HCT116 (cell line): ENCODE results near the gene CLN5. TPM values are rescaled to one million over a fixed set of nuclear protein-coding genes. Genes with fewer than 3 reads are reported as not detected.
A peak's percentile ranks its signal among the peaks of the same experiment; 100 is the strongest.

Source experiments
- ATAC-seq: fragments of 200-7000 bp; cut with Tn5 transposase; 2 replicates; pipeline ENCODE4 v1.9.1; 2020; ENCODE audit warnings: mild to moderate bottlenecking, moderate library complexity
- Bru-seq: library from RNA; stranded (reverse); fragments of 400-500 nt; gene quantifications from one replicate; lab custom pipeline; 2021; lab: Mats Ljungman, UMichigan
- BruChase-seq, 2 experiments: library from RNA; stranded (reverse); fragments of 400-500 nt; gene quantifications; one replicate each; lab custom pipeline; 2021; lab: Mats Ljungman, UMichigan
- BruUV-seq: library from RNA; stranded (reverse); fragments of 400-500 nt; replicated peaks from 2 replicates; lab custom pipeline; 2021; lab: Mats Ljungman, UMichigan
- CTCF ChIA-PET: fragments of 300-600 bp; sonication (Branson Sonifier 250); formaldehyde crosslinking; loops from one replicate; lab custom pipeline; 2021; ENCODE audit warnings: antibody characterized with exemption; lab: Charles Lee
- POLR2A ChIA-PET: fragments of 300-600, 350-600 bp; sonication (Branson Sonifier 250); formaldehyde crosslinking; loops from one replicate; lab custom pipeline; 2021; ENCODE audit warnings: antibody characterized with exemption; lab: Charles Lee
- RAD21 ChIA-PET, 2 experiments: fragments of 300-600 bp; sonication (Branson Sonifier 250); formaldehyde crosslinking; loops; one replicate each; lab custom pipeline; 2023; ENCODE audit warnings: low total read pairs in 2 of 2; ENCODE audit not compliant: uncharacterized antibody in 2 of 2, unreplicated experiment in 2 of 2, low non-redundant PET in 1 of 2; lab: Charles Lee
- DNase-seq: peaks from one replicate; pipeline ENCODE4 v3.0.0-alpha.2; 2010; ENCODE audit warnings: low read depth, low spot score
- H2AFZ ChIP-seq: fragments of 200-600 bp; shearing (Covaris generic), sonication (generic); 2 replicates; pipeline ENCODE4 v1.6.1; 2017; ENCODE audit warnings: low read depth, mixed run types, mixed read lengths, antibody characterized with exemption, low read length; ENCODE audit not compliant: poor library complexity, severe bottlenecking
- H3K27ac ChIP-seq: 2 replicates; pipeline ENCODE4 v1.5.1; 2012; ENCODE audit warnings: low read depth, low read length
- H3K27me3 ChIP-seq: fragments of 200-600 bp; sonication (generic); 2 replicates; pipeline ENCODE4 v1.6.1; 2016; ENCODE audit warnings: mixed run types, low read length, mixed read lengths; ENCODE audit not compliant: insufficient read depth
- H3K36me3 ChIP-seq, 2 experiments: fragments of 200-500 bp in 1 of 2; fragments of 200-600 bp in 1 of 2; sonication (Bioruptor generic) in 1 of 2; sonication (generic) in 1 of 2; 2 replicates each; pipeline versions ENCODE4 v1.5.1 to v1.6.1; 2014 to 2016; ENCODE audit warnings: low read length in 2 of 2, inconsistent platforms in 1 of 2, mixed read lengths in 1 of 2, mixed run types in 1 of 2; ENCODE audit not compliant: insufficient read depth in 2 of 2, control insufficient read depth in 1 of 2
- H3K4me1 ChIP-seq, 2 experiments: fragments of 200-600 bp in 1 of 2; sonication (generic) in 1 of 2; 2 replicates each; pipeline versions ENCODE4 v1.5.1 to v1.6.1; 2012 to 2017; ENCODE audit warnings: low read length in 2 of 2, inconsistent platforms in 1 of 2, mild to moderate bottlenecking in 1 of 2, mixed read lengths in 1 of 2, mixed run types in 1 of 2, moderate library complexity in 1 of 2; ENCODE audit not compliant: insufficient read depth in 2 of 2, control insufficient read depth in 1 of 2
- H3K4me2 ChIP-seq: fragments of 200-600 bp; sonication (generic); 2 replicates; pipeline ENCODE4 v1.6.1; 2017; ENCODE audit warnings: mixed run types, low read length, mixed read lengths
- H3K4me3 ChIP-seq, 2 experiments: fragments of 200-600 bp in 1 of 2; sonication (generic) in 1 of 2; replicated peaks in 1 of 2; 2 replicates each; pipeline ENCODE4 v1.5.1; 2011 to 2016; ENCODE audit warnings: low read length in 2 of 2, control low read depth in 1 of 2, low read depth in 1 of 2, mild to moderate bottlenecking in 1 of 2, mixed read lengths in 1 of 2, mixed run types in 1 of 2
- H3K79me2 ChIP-seq: fragments of 200-600 bp; sonication (generic); 2 replicates; pipeline ENCODE4 v1.6.1; 2017; ENCODE audit warnings: mild to moderate bottlenecking, mixed run types, low read length, moderate library complexity, mixed read lengths; ENCODE audit not compliant: insufficient read depth
- H3K9ac ChIP-seq: fragments of 200-600 bp; sonication (generic); 2 replicates; pipeline ENCODE4 v1.6.1; 2016; ENCODE audit warnings: low read length, mixed read lengths
- H3K9me2 ChIP-seq: fragments of 200-600 bp; sonication (generic), shearing (Covaris generic); 2 replicates; pipeline ENCODE4 v1.6.1; 2017; ENCODE audit warnings: mixed run types, mild to moderate bottlenecking, moderate library complexity; ENCODE audit not compliant: insufficient read depth
- H3K9me3 ChIP-seq, 2 experiments: fragments of 200-500 bp in 1 of 2; fragments of 200-600 bp in 1 of 2; sonication (Bioruptor generic) in 1 of 2; sonication (generic) in 1 of 2; 2 replicates each; pipeline ENCODE4 v1.6.1; 2014 to 2017; ENCODE audit warnings: low read length in 2 of 2, mixed read lengths in 2 of 2, inconsistent platforms in 1 of 2, low read depth in 1 of 2, mild to moderate bottlenecking in 1 of 2, mixed run types in 1 of 2, moderate library complexity in 1 of 2; ENCODE audit not compliant: control insufficient read depth in 1 of 2, insufficient read depth in 1 of 2
- H4K20me1 ChIP-seq: fragments of 200-600 bp; sonication (generic), shearing (Covaris generic); 2 replicates; pipeline ENCODE4 v1.6.1; 2017; ENCODE audit warnings: mixed run types, mild to moderate bottlenecking, moderate library complexity; ENCODE audit not compliant: insufficient read depth
- CBX3 ChIP-seq: IDR thresholded peaks from 2 replicates; pipeline ENCODE4 v1.6.1; 2012; ENCODE audit warnings: low read depth
- CEBPB ChIP-seq: IDR thresholded peaks from 2 replicates; pipeline ENCODE4 v1.6.1; 2012; ENCODE audit warnings: low read depth
- EGR1 ChIP-seq: IDR thresholded peaks from 2 replicates; pipeline ENCODE4 v1.6.1; 2012; ENCODE audit warnings: low read depth
- ELF1 ChIP-seq: IDR thresholded peaks from 2 replicates; pipeline ENCODE4 v1.6.1; 2012; ENCODE audit warnings: low read depth, borderline replicate concordance
- EZH2phosphoT487 ChIP-seq: fragments of 200-600 bp; IDR thresholded peaks from 2 replicates; pipeline ENCODE4 v1.6.1; 2018; ENCODE audit warnings: antibody characterized with exemption, borderline replicate concordance
- FOSL1 ChIP-seq: IDR thresholded peaks from 2 replicates; pipeline ENCODE4 v1.6.1; 2012; ENCODE audit warnings: low read depth
- POLR2A ChIP-seq: IDR thresholded peaks from 2 replicates; pipeline ENCODE4 v1.7.0; 2011; ENCODE audit warnings: borderline replicate concordance; ENCODE audit not compliant: insufficient read depth, insufficient read length; ENCODE audit errors: extremely low read depth
- POLR2AphosphoS5 ChIP-seq: IDR thresholded peaks from 2 replicates; pipeline ENCODE4 v1.6.1; 2011; ENCODE audit warnings: mild to moderate bottlenecking, low read depth, low read length, moderate library complexity
- SP1 ChIP-seq: IDR thresholded peaks from 2 replicates; pipeline ENCODE4 v1.6.1; 2012; ENCODE audit warnings: low read depth
- SRF ChIP-seq: IDR thresholded peaks from 2 replicates; pipeline ENCODE4 v1.6.1; 2012; ENCODE audit warnings: low read depth
- ZBTB33 ChIP-seq: IDR thresholded peaks from 2 replicates; pipeline ENCODE4 v1.6.1; 2011; ENCODE audit warnings: mild to moderate bottlenecking, low read length, moderate library complexity; ENCODE audit not compliant: insufficient replicate concordance; ENCODE audit errors: extremely low read depth
- ZNF274 ChIP-seq: fragments of 200-500 bp; sonication (Bioruptor generic); IDR thresholded peaks from 2 replicates; pipeline ENCODE4 v1.6.1; 2014; ENCODE audit warnings: mild to moderate bottlenecking, low read depth, low read length, inconsistent platforms
- intact Hi-C: fragments of 100-400 bp; cut with micrococcal nuclease; formaldehyde crosslinking; loops from 2 replicates; pipeline ENCODE4 v1.10.0; 2022
- long read RNA-seq: library from polyadenylated mRNA; unstranded; transcript quantifications from one replicate; pipeline ENCODE4 v2.0.0, GENCODE V29; 2021; ENCODE audit not compliant: unreplicated experiment
- polyA plus RNA-seq: library from polyadenylated mRNA; unstranded; fragments of >200 nt; gene quantifications from 2 replicates; pipeline ENCODE4 v1.2.1, GENCODE V29; 2012; ENCODE audit warnings: missing spikeins
- total RNA-seq: library from RNA; stranded (reverse); gene quantifications from one replicate; pipeline ENCODE4 v1.2.1, GENCODE V29; 2021; ENCODE audit not compliant: unreplicated experiment
- TF ChIP-seq, protein P1 (sequence below): IDR thresholded peaks from 2 replicates; pipeline ENCODE4 v1.6.1; 2012
- TF ChIP-seq, protein P2 (sequence below): IDR thresholded peaks from 2 replicates; pipeline ENCODE4 v1.6.1; 2012
- TF ChIP-seq, protein P3 (sequence below): IDR thresholded peaks from 2 replicates; pipeline ENCODE4 v1.6.1; 2012; ENCODE audit warnings: low read depth
- TF ChIP-seq, protein P4 (sequence below), 3 experiments: fragments of 200-600 bp in 1 of 3; sonication (generic) in 1 of 3; IDR thresholded peaks in 2 of 3; conservative IDR thresholded peaks in 1 of 3; 2 replicates each; pipeline ENCODE4 v1.5.1; 2012 to 2017; ENCODE audit warnings: low read depth in 2 of 3, low read length in 2 of 3, antibody characterized with exemption in 1 of 3, borderline replicate concordance in 1 of 3, control low read depth in 1 of 3, mild to moderate bottlenecking in 1 of 3, mixed read lengths in 1 of 3, mixed run types in 1 of 3, moderate library complexity in 1 of 3; ENCODE audit not compliant: insufficient read depth in 1 of 3

The CLN5 gene
- total RNA-seq, result 21.4 TPM
- polyA plus RNA-seq, result 7.6 and 10.5 TPM in 2 replicates
- percentile 75 among the genes with signal in this experiment for Bru-seq, nascent RNA
- percentile 83 among the genes with signal in this experiment for BruChase-seq, experiment 1, labeled RNA remaining after a 6-hour chase
- BruChase-seq, experiment 2, labeled RNA remaining after a 2-hour chase, result percentile 76 among the genes with signal in this experiment
- long read RNA-seq, full-length matches to known transcripts, result 45 of 45 reads
- long read RNA-seq, partial matches to known transcripts, result 0 of 45 reads
- long read RNA-seq, other reads (novel, unspliced or antisense), result 0 of 45 reads

DNA sequence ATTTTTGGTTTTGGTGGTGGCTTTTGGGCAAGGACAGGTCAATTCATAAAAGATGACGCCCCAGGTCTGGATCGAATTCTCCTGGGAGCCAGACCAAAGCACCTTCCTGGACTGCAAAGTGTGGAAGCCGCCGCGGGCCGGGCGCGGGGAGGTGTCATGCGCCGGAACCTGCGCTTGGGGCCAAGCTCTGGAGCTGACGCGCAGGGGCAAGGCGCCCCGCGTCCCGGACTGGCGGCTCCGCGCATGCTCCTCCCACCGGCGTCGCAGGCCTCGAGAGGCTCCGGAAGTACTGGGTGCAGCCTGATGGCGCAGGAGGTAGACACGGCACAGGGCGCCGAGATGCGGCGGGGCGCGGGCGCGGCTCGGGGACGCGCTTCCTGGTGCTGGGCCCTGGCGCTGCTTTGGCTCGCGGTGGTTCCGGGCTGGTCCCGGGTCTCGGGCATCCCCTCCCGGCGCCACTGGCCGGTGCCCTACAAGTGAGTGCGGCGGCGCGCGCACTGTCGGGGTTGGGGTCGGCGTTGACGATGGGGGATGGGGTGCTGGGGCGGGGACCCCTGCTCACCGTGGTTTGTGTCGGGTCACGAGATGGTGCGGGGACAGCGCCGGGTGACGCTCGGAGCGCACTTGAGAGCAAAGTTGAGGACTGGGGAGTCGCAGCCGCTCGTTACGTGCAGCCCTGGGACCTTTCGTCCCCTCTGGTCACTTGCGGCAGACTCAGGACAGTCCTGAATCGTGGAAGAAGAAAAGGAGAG lies at the start of gene CLN5:
TSS of gene CLN5 (plus strand) at position 286 of the 752 bp plus-strand sequence. CDS start at position 304, 18 bp downstream.
- ATAC-seq, result peak; percentile 99
- POLR2A ChIA-PET, result no interaction called here
- no peaks in the 10 kb centered on the region for H4K20me1 ChIP-seq
- peak within 1 kb of the TSS; percentile 89 to 95 for H3K4me3 ChIP-seq
- intact Hi-C loops, result no loop called here
- H3K4me2 ChIP-seq, result peak within 1 kb of the TSS; percentile 96
- peak within 1 kb of the TSS; percentile 63 for H2AFZ ChIP-seq
- no peaks in the 10 kb centered on the region for H3K9me3 ChIP-seq
- H3K9me2 ChIP-seq, result no peaks in the 10 kb centered on the region
- peaks cover 2 to 6% of the 10 kb centered on the region in 2 experiments; a peak in 2 of 4 replicates for H3K36me3 ChIP-seq
- peaks cover 19% of the 10 kb centered on the region for H3K79me2 ChIP-seq
- CTCF ChIA-PET, result interaction anchor here (2.4 kb wide), 1 partner anchor 11 kb away, joined by 12 read pairs; no protein-coding TSS in a partner anchor
- DNase-seq, result peak; percentile 77
- H3K9ac ChIP-seq, result peak within 1 kb of the TSS; percentile 93
- no peaks in the 10 kb centered on the region for H3K27me3 ChIP-seq
- BruUV-seq, result no TSS peak
- H3K27ac ChIP-seq, result peak within 1 kb of the TSS; percentile 54
- peaks cover 9 to 20% of the 10 kb centered on the region in 2 experiments; a peak in 3 of 4 replicates for H3K4me1 ChIP-seq
- RAD21 ChIA-PET, result no interaction called here
- no peak for TF ChIP-seq EZH2phosphoT487
- TF ChIP-seq, protein P1, sequence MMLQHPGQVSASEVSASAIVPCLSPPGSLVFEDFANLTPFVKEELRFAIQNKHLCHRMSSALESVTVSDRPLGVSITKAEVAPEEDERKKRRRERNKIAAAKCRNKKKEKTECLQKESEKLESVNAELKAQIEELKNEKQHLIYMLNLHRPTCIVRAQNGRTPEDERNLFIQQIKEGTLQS, result no peak
- peak; percentile 55 for TF ChIP-seq POLR2A
- peak; percentile 79; the same call in 1 of the 2 replicates for TF ChIP-seq SRF
- no peak for TF ChIP-seq SP1
- no peak for TF ChIP-seq ZNF274
- TF ChIP-seq, protein P2, sequence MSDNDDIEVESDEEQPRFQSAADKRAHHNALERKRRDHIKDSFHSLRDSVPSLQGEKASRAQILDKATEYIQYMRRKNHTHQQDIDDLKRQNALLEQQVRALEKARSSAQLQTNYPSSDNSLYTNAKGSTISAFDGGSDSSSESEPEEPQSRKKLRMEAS, result peak; percentile 77
- no peak for TF ChIP-seq CBX3
- TF ChIP-seq EGR1, result no peak
- TF ChIP-seq, protein P3, sequence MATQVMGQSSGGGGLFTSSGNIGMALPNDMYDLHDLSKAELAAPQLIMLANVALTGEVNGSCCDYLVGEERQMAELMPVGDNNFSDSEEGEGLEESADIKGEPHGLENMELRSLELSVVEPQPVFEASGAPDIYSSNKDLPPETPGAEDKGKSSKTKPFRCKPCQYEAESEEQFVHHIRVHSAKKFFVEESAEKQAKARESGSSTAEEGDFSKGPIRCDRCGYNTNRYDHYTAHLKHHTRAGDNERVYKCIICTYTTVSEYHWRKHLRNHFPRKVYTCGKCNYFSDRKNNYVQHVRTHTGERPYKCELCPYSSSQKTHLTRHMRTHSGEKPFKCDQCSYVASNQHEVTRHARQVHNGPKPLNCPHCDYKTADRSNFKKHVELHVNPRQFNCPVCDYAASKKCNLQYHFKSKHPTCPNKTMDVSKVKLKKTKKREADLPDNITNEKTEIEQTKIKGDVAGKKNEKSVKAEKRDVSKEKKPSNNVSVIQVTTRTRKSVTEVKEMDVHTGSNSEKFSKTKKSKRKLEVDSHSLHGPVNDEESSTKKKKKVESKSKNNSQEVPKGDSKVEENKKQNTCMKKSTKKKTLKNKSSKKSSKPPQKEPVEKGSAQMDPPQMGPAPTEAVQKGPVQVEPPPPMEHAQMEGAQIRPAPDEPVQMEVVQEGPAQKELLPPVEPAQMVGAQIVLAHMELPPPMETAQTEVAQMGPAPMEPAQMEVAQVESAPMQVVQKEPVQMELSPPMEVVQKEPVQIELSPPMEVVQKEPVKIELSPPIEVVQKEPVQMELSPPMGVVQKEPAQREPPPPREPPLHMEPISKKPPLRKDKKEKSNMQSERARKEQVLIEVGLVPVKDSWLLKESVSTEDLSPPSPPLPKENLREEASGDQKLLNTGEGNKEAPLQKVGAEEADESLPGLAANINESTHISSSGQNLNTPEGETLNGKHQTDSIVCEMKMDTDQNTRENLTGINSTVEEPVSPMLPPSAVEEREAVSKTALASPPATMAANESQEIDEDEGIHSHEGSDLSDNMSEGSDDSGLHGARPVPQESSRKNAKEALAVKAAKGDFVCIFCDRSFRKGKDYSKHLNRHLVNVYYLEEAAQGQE, result no peak
- TF ChIP-seq CEBPB, result no peak
- TF ChIP-seq POLR2AphosphoS5, result peak; percentile 95
- peak; percentile 73 for TF ChIP-seq ELF1
- TF ChIP-seq, protein P4, sequence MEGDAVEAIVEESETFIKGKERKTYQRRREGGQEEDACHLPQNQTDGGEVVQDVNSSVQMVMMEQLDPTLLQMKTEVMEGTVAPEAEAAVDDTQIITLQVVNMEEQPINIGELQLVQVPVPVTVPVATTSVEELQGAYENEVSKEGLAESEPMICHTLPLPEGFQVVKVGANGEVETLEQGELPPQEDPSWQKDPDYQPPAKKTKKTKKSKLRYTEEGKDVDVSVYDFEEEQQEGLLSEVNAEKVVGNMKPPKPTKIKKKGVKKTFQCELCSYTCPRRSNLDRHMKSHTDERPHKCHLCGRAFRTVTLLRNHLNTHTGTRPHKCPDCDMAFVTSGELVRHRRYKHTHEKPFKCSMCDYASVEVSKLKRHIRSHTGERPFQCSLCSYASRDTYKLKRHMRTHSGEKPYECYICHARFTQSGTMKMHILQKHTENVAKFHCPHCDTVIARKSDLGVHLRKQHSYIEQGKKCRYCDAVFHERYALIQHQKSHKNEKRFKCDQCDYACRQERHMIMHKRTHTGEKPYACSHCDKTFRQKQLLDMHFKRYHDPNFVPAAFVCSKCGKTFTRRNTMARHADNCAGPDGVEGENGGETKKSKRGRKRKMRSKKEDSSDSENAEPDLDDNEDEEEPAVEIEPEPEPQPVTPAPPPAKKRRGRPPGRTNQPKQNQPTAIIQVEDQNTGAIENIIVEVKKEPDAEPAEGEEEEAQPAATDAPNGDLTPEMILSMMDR (IDR thresholded peaks at IDR 0.05 in 2 of 3, conservative IDR thresholded peaks at IDR 0.05 in 1 of 3; ENCODE audit: borderline replicate concordance in 1 of 3, insufficient read depth in 1 of 3, low read depth in 2 of 3, low read length in 2 of 3), result no peak
- no peak for TF ChIP-seq FOSL1
- peak; percentile 25 for TF ChIP-seq ZBTB33
